Measurements from ENCODE around the gene VAV2.

VAV2 gene

DNA sequence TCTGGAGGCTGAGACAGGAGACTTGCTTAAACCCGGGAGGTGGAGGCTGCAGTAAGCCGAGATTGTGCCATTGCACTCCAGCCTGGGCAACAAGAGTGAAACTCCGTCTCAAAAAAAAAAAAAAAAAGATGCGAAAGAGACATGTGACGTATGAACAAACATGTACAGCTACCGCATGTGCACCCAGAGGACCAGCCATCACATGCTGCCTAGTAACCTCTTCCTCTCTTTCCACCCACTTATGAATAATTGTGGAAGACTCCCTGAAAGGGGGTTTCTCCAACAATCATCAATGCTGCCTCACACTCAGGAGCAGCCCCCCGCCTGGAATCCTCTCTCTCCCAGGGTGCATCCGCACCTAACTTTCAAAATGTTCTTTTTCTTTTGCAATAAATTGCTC, 256.2 kb downstream of the VAV2 start:
- no peak for DNase-seq

DNA sequence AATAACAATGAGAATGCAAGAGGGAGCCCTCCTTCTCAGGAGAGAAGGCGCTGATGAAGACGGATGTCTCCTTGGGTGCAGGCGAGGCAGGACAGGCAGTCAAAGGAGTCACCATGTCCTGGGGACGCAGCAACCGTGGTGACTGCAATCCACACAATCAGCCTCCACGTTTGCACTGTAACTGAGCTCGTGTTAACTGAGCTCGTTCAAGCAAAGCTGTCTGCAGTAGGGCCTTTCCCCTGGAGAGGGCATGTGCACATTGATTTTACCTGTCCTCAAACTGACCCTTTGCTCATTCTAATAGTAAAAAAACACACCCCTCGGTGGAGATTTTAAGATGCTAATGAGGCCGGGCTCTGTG, 256.7 kb downstream of the VAV2 start:
- no peak for DNase-seq

- no peak for DNase-seq
Measured at GRCh38 chr9:133734590-133735414, 257.3 kb downstream of the VAV2 start.

GRCh38 chr9:133733796-133734533, 258.2 kb downstream of the VAV2 start:
- DNase-seq: no peak

- no peak for DNase-seq
Measured at GRCh38 chr9:133733421-133733795, 258.7 kb downstream of the VAV2 start.

- no peak for DNase-seq
Measured at GRCh38 chr9:133732639-133733408, 259.3 kb downstream of the VAV2 start.

DNA sequence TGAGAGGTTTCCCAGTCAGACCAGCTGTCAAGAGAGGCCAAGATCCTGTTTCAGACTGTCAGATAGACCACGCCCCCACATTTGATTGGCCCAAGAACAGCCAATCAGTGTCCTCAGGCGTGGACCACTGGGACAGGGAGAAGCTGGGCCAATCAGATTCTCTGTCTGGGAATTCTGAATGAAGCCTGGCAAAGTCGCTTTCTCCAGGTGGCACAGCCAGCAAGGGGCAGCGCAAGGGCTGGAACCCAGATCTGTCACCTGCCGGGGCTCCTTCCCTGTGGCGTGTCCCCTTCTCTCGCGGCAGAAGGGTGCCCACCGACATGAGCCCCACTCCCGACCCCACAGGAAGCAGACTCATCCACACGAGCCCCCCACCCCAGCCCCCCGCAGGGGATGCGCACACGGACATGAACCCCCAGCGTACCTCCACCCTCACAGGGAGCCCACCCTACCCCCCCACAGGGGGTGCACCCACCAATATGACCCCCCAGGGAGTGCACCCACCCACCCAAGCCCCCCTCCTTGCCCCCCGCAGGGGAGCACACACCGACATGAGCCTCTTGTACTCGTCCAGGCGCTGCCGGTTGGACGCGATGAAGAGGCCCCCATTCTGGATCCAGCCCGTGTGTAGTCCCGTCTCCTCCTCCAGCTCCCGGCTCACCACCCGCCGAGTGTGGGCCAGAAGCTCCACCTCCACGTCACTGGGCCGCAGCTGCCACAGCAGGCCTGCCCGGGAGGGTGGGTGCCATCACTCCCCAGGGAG, 260.1 kb downstream of the VAV2 start:
- DNase-seq: peak; percentile 59

DNA sequence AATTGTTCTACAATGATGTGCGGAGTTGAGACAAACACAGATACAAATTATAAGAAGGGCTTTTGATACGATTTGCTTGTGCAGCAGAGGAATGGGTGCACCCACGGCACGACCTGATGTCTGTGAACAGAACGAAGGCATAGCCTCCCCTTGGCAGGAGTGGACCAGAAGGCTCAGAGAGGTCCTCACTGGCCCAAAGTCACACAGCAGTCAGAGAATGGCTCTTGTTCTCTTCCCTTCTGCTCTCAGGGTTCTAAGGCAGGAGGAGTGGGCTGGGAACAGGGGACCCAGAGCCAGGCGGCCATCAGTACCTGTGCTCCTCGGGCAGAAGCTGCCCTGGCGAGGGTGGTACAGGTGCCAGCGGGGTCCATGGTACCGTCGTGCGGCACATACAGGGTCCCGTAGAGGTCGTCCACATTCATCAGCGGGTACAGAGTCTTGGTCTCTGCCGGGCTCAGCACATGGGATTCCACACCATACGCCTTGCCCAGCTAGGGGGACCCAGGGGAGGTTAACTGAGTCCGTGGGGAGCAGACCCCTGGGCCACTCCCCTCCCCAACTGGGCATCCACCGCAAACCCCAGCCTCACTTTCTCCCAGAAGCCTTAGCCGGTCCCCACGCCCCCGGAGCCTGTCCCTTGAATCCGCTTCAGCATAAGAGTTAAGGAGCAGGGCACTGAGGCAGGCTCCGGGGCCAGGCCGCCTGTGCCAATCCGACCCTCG, 261.0 kb downstream of the VAV2 start:
- no peak for DNase-seq

DNA sequence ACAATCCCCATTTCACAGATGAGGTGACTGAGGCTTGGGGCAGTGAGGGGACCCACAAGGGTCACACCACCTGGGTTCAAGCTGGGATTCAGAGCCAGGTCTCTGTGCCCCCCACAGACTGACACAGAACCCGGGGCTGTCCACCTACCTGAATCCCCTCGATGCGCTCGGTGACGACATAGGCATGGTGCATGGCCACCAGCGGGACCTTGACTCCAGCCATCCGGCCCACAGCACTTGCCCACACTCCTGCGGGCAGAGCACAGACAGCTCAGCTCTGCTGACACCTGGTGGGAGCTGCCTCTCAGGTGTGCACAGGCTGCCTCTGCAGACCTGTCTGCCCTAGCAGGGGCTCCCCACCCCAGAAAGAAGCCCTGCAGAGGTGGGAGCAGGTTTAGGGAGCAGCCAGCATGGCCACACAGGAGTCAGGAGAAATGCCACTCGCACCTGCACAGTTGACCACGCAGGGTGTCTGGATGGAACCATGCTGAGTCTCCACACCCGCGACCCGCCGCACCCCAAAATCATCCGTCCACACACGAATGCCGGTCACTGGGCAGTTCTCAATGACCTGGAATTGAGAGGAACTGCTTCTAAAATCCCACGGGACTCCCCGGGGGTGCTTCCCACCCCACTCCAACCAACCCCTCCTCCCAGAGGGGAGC, 262.4 kb downstream of the VAV2 start:
- DNase-seq: no peak

GRCh38 chr9:133728856-133729616, 263.1 kb downstream of the VAV2 start:
- no peak for DNase-seq

DNA sequence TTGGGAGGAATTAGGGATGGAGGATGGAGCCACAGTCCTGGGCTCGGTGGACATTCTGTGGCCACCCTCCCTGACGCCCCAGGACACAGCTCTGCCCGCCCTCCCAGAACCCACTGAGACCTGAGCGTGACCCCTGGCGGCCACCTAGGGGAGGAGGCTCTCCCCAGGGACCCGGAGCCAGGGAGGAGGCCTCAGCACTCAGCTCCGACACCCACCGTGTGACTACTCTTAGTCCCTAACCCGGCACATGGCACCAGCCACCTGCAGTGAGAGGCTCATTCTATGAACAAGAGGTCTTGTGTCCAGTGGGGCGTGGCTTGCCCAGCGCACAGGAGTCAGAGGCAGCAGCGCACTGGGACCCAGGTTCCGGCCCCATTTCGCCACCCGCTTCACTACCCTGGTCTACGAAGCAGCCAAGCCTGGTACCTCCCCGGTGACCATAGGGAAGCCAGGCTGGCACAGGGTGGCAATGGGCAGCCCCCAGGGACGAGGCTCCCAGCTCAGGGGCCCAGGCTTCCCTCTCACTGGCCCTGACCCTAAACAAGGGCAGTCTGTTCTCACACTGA, 264.2 kb downstream of the VAV2 start:
- no peak for DNase-seq

DNA sequence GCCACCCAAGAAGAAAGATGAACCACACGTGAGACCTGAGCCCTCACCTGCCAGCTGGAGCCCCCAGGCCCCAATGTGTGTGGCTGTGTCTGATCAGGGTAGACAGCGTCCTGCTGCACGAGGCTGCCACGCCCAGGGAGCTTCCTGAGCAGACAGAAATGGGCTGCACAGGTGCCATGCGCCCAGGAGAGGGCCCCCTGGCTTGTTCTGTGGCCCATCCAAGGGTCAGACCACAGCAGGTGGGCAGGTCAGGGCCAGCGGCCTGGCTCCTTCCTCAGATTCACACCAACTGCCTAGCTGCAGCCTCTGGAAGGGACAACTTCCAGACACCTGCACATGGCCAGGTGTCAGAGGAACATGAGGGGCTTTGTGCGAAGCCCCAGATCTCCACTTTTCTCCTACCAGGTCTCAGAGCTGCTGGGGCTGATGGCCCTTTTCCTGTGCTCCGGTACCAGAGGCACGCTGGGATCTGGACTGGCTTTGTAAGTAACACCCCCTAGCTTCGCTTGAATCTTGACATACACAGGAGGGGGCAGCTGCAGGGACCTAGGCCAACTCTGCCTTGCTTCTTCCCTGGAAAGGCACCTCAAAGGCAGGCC, 264.7 kb downstream of the VAV2 start:
- DNase-seq: no peak

DNA sequence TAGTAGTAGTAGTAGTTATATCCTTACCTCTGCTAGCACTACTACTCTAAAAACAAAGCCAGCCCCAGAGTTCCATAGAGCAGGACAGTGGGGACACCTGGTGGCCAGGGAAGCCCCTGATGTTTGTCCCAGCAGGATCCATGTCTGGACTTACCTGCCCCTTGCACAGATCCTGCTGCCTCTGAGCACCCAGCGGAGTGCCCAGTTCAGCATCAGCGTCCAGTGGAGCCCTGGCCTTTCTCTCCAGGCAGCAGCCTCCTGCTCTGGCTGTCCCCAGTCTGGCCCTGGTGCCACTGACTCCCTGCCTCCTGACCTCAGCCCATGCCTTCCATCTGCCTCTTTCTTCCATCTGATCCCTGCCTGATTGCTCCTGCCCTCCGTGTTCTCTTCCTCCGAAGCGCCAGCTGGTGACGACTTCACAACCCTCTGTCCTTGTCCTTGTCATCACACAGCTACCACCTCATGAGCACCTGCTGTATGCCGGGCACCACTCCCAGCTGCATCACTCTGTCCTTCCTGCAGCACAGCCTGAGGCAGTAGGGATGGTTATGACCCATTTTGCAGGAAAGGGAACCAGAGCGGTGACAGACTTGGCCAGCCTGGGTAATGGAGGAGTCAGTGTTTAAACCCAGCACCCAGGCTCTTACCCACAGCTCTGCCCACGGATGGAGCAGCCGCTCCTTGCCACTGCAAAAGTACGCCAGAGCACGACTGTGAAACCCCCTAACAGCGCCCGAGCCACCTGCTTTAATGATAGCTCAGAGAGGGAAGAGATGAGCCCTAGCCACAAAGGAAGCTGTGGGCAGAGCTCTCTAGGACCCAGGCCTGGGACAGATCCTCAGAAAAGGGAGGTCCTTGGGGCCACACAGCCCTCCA, 265.5 kb downstream of the VAV2 start:
- peak; percentile 67 for DNase-seq

DNA sequence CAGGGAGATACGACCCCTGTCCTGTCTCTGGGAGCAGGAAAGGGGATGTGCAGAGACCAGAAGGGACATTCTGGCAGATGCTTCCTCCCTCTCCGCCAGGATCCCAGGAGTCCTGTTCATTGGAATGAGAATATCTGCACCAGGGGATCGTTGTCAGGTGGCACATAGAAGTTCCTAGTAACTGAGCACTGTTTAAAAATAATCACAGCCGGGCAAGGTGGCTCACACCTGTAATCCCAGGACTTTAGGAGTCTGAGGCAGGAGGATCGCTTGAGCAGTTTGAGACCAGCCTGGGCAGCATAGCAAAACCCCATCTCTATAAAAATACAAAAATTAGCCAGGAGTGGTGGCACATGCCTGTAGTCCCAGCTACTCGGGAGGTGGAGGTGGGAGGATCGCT, 266.2 kb downstream of the VAV2 start:
- DNase-seq: no peak

DNA sequence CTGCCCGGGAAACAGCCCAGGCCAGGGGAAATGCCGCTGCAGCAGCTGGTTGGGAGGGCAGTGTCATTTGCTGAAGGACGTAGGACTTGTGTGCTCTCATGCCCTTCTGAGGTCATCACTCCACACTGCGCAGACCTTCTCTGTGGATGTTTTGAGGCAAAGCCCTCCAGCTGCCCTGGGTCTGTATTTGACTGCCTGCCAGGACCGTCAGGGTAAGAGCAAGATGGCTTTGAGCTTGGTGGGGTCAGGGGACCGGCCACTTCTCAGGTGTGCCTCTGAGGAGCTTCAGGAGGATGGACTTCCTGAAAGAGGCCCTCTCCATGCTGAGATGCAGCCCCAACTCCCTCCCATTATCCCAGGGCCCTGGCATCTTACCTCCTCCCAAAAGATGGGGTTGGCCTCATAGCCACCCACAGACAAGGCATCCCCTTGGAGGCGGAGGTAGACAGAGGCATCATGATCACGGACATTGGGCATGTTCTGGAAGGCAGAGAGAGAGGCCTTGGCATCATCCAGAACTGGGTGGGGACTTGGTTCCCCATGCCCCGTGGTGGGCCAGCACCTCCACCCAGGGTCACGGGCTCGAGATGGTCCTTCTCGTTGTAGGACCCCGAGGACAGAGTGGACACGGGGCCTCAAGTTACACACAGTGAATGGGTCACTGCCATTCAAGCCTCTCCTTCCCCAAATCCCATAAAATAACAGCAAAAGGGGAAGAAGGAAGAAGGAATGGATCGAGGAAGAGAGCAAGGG, 273.4 kb downstream of the VAV2 start:
- no peak for DNase-seq

- DNase-seq: no peak
Measured at GRCh38 chr9:133717113-133718031, 274.8 kb downstream of the VAV2 start.

DNA sequence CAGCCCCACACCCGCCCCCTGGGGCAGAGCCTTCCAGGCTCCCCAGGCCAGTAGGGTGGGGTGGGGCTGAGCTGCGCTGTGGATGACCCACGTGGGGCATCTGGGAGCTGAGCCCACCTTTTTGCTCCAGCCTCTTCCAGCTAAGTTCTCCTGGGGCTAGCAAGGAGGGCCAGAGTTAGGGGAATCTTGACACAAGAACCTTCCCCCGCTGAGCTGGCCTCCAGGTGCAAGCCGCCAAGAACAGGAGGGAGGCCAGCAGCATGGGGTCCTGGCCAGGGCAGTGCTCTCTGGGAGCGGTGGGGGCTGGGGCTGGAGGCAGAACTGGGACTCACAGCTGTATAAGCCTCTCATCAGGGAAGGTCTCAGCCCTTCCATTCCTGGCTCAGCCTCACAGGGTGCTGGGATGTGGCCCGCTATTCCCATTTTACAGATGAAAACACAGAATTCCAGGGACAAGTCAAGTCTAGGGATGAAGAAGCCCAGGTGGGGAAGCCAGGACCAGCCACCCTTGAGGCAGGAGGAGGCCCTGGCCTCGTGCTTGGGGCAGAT, 275.5 kb downstream of the VAV2 start:
- DNase-seq: no peak

Data from NCI-H345 (cell line).